ENCODE data around the gene SLC9A9.

Gene SLC9A9

GRCh38 chr3:143548393-143548792 is 299.9 kb downstream of the SLC9A9 start:
- no peak for TF ChIP-seq CTCF (IDR thresholded peaks at IDR 0.05; ENCODE audit: low read depth, low read length)
- TF ChIP-seq POLR2A (IDR thresholded peaks at IDR 0.05; ENCODE audit: extremely low read depth, insufficient read length), result no peak
- no peak for TF ChIP-seq MYC (IDR thresholded peaks at IDR 0.05; ENCODE audit: low read depth, low read length)
- no peak for TF ChIP-seq MAX (IDR thresholded peaks at IDR 0.05; ENCODE audit: low read depth, low read length)
- H3K4me3 ChIP-seq (ENCODE audit: low read depth, low read length), result no peak overlapping the region
- no peak for DNase-seq (ENCODE audit: low read depth)

- H3K4me3 ChIP-seq (ENCODE audit: low read depth, low read length), result no peak overlapping the region
- TF ChIP-seq CTCF (IDR thresholded peaks at IDR 0.05; ENCODE audit: low read depth, low read length), result no peak
- no peak for TF ChIP-seq MYC (IDR thresholded peaks at IDR 0.05; ENCODE audit: low read depth, low read length)
- no peak for TF ChIP-seq MAX (IDR thresholded peaks at IDR 0.05; ENCODE audit: low read depth, low read length)
- TF ChIP-seq POLR2A (IDR thresholded peaks at IDR 0.05; ENCODE audit: extremely low read depth, insufficient read length), result no peak
- no peak for DNase-seq (ENCODE audit: low read depth)
These were observed 309.7 kb downstream of the SLC9A9 start for GRCh38 chr3:143538577-143538981.

- TF ChIP-seq POLR2A (IDR thresholded peaks at IDR 0.05; ENCODE audit: extremely low read depth, insufficient read length), result no peak
- no peak for TF ChIP-seq MYC (IDR thresholded peaks at IDR 0.05; ENCODE audit: low read depth, low read length)
- TF ChIP-seq MAX (IDR thresholded peaks at IDR 0.05; ENCODE audit: low read depth, low read length), result no peak
- no peak for TF ChIP-seq CTCF (IDR thresholded peaks at IDR 0.05; ENCODE audit: low read depth, low read length)
- no peak overlapping the region for H3K4me3 ChIP-seq (ENCODE audit: low read depth, low read length)
- no peak for DNase-seq (ENCODE audit: low read depth)
These were observed 310.2 kb downstream of the SLC9A9 start for GRCh38 chr3:143538061-143538460.

- TF ChIP-seq CTCF (IDR thresholded peaks at IDR 0.05; ENCODE audit: low read depth, low read length) (no peak), MYC (IDR thresholded peaks at IDR 0.05; ENCODE audit: low read depth, low read length) (no peak), POLR2A (IDR thresholded peaks at IDR 0.05; ENCODE audit: extremely low read depth, insufficient read length) (no peak), MAX (IDR thresholded peaks at IDR 0.05; ENCODE audit: low read depth, low read length) (no peak)
- DNase-seq (ENCODE audit: low read depth), result no peak
- H3K4me3 ChIP-seq (ENCODE audit: low read depth, low read length), result no peak overlapping the region
These were observed 311.3 kb downstream of the SLC9A9 start for GRCh38 chr3:143536817-143537535.

- no peak for DNase-seq (ENCODE audit: low read depth)
- H3K4me3 ChIP-seq (ENCODE audit: low read depth, low read length), result no peak overlapping the region
- TF ChIP-seq POLR2A (IDR thresholded peaks at IDR 0.05; ENCODE audit: extremely low read depth, insufficient read length), result no peak
- no peak for TF ChIP-seq MYC (IDR thresholded peaks at IDR 0.05; ENCODE audit: low read depth, low read length)
- TF ChIP-seq CTCF (IDR thresholded peaks at IDR 0.05; ENCODE audit: low read depth, low read length), result no peak
- no peak for TF ChIP-seq MAX (IDR thresholded peaks at IDR 0.05; ENCODE audit: low read depth, low read length)
These were observed 312.1 kb downstream of the SLC9A9 start for GRCh38 chr3:143535994-143536784.

Data from NB4 (cell line).